HepG2 (cell line): Measurements from ENCODE around the gene C12orf43. TPM values are rescaled to one million over a fixed set of nuclear protein-coding genes. Genes with fewer than 3 reads are reported as not detected.

Experiments used
- AKNA ChIP-seq: sonication (generic); formaldehyde crosslinking; IDR thresholded peaks from 2 replicates; pipeline ENCODE4 v1.4.0; 2020; ENCODE audit warnings: missing genetic modification reagents, borderline replicate concordance
- CCAR2 ChIP-seq: fragments of 200-400 bp; formaldehyde crosslinking; optimal IDR thresholded peaks from 2 replicates; pipeline ENCODE3; 2018; ENCODE audit warnings: low read depth, mild to moderate bottlenecking, low read length, moderate library complexity
- HHEX ChIP-seq: IDR thresholded peaks from 2 replicates; pipeline ENCODE4 v1.6.1; 2016; ENCODE audit warnings: control low read depth
- KDM3A ChIP-seq: IDR thresholded peaks from 2 replicates; pipeline ENCODE4 v1.6.1; 2018; ENCODE audit warnings: low read depth, missing compliant biosample characterization
- KDM5A ChIP-seq: fragments of 200-600 bp; sonication (generic); IDR thresholded peaks from 2 replicates; pipeline ENCODE4 v1.7.0; 2018; ENCODE audit warnings: antibody characterized with exemption, mild to moderate bottlenecking, low read length, borderline replicate concordance
- KIAA2018 ChIP-seq: sonication (generic); formaldehyde crosslinking; IDR thresholded peaks from 2 replicates; pipeline ENCODE4 v1.5.0; 2020; ENCODE audit warnings: mild to moderate bottlenecking, missing genetic modification reagents, borderline replicate concordance
- KMT2B ChIP-seq: IDR thresholded peaks from 2 replicates; pipeline ENCODE4 v1.6.1; 2016; ENCODE audit warnings: missing genetic modification reagents, missing compliant biosample characterization
- PLSCR1 ChIP-seq: sonication (generic); formaldehyde crosslinking; IDR thresholded peaks from 2 replicates; pipeline ENCODE4 v1.5.0; 2020; ENCODE audit warnings: missing genetic modification reagents, mild to moderate bottlenecking, borderline replicate concordance
- SAFB2 ChIP-seq: sonication (generic); formaldehyde crosslinking; IDR thresholded peaks from 2 replicates; pipeline ENCODE4 v1.5.1; 2020; ENCODE audit warnings: missing genetic modification reagents, low read depth, mild to moderate bottlenecking, borderline replicate concordance
- ZNF101 ChIP-seq: sonication (generic); formaldehyde crosslinking; IDR thresholded peaks from 2 replicates; pipeline ENCODE4 v1.4.0; 2020; ENCODE audit warnings: mild to moderate bottlenecking, low read depth, missing genetic modification reagents, borderline replicate concordance
- polyA plus RNA-seq, 8 experiments: library from polyadenylated mRNA; depleted of rRNA in 3 of 8; stranded (reverse) in 7 of 8; unstranded in 1 of 8; fragments of >200 nt; fragmentation: Illumina TruSeq in 4 of 8; extraction: Trizol in 4 of 8; gene quantifications; 2 replicates each; pipeline versions ENCODE4 v1.2.1 to v1.2.3, GENCODE V29; 2011 to 2016; ENCODE audit warnings: low read depth in 4 of 8, missing spikeins in 1 of 8, mixed read lengths in 1 of 8; ENCODE audit not compliant: insufficient read depth in 1 of 8
- total RNA-seq, 5 experiments: library from RNA; depleted of rRNA; stranded (reverse); fragments of >200 nt; fragmentation: Illumina TruSeq; extraction: Trizol; gene quantifications; 2 replicates each; pipeline ENCODE4 v1.2.3, GENCODE V29; 2016; ENCODE audit warnings: low read depth in 1 of 5

Gene C12orf43
- total and polyA plus RNA-seq, 2 of the 13 experiments (the other 11 are each of a cell fraction or from before 2014, with no cell fraction given): 7.9 to 11.1 TPM

GRCh38 chr12:121026274-121027045 is 10.2 kb upstream of the C12orf43 start (continued):
- TF ChIP-seq KIAA2018 (CRISPR knock-in tag) (no peak), PLSCR1 (CRISPR knock-in tag) (no peak), ZNF101 (CRISPR knock-in tag) (no peak), KDM5A (no peak; the same call in 1 of the 2 replicates), KMT2B (CRISPR knock-in tag) (no peak), SAFB2 (CRISPR knock-in tag) (0 out of 2 replicates have a peak, but pooled peaks have one; percentile 11), KDM3A (CRISPR knock-in tag) (no peak), HHEX (CRISPR knock-in tag) (no peak), AKNA (CRISPR knock-in tag) (no peak), CCAR2 (no peak)
